Mucosa of rectum (tissue), 2 donors: ENCODE results near the gene PPFIA4.

Experiments
- H3K27ac ChIP-seq, 2 donors: one replicate each; pipeline ENCODE4 v1.7.0; 2013; ENCODE audit warnings: inconsistent platforms in 2 of 2, low read depth in 2 of 2, low read length in 2 of 2
- H3K27me3 ChIP-seq, 2 donors: one replicate each; pipeline ENCODE4 v1.7.0; 2013; ENCODE audit warnings: low read length in 2 of 2; ENCODE audit not compliant: control insufficient read depth in 2 of 2, insufficient read depth in 2 of 2
- H3K36me3 ChIP-seq, 2 donors: one replicate each; pipeline ENCODE4 v1.7.0; 2013; ENCODE audit warnings: low read length in 2 of 2; ENCODE audit not compliant: control insufficient read depth in 2 of 2, insufficient read depth in 2 of 2
- H3K4me1 ChIP-seq, 2 donors: one replicate each; pipeline ENCODE4 v1.7.0; 2013; ENCODE audit warnings: low read length in 2 of 2, mild to moderate bottlenecking in 1 of 2; ENCODE audit not compliant: control insufficient read depth in 2 of 2, insufficient read depth in 2 of 2
- H3K4me3 ChIP-seq, 2 donors: one replicate each; pipeline ENCODE4 v1.7.0; 2013; ENCODE audit warnings: low read length in 2 of 2
- H3K9ac ChIP-seq, 2 donors: one replicate each; pipeline ENCODE4 v1.7.0; 2013; ENCODE audit warnings: low read length in 2 of 2, low read depth in 1 of 2, mild to moderate bottlenecking in 1 of 2
- H3K9me3 ChIP-seq, 2 donors: one replicate each; pipeline ENCODE4 v1.7.0; 2013; ENCODE audit warnings: low read length in 2 of 2; ENCODE audit not compliant: control insufficient read depth in 2 of 2
- donor health status: healthy.
- donor health status: Normal muscosa, but diverticular disease.

The PPFIA4 gene

DNA sequence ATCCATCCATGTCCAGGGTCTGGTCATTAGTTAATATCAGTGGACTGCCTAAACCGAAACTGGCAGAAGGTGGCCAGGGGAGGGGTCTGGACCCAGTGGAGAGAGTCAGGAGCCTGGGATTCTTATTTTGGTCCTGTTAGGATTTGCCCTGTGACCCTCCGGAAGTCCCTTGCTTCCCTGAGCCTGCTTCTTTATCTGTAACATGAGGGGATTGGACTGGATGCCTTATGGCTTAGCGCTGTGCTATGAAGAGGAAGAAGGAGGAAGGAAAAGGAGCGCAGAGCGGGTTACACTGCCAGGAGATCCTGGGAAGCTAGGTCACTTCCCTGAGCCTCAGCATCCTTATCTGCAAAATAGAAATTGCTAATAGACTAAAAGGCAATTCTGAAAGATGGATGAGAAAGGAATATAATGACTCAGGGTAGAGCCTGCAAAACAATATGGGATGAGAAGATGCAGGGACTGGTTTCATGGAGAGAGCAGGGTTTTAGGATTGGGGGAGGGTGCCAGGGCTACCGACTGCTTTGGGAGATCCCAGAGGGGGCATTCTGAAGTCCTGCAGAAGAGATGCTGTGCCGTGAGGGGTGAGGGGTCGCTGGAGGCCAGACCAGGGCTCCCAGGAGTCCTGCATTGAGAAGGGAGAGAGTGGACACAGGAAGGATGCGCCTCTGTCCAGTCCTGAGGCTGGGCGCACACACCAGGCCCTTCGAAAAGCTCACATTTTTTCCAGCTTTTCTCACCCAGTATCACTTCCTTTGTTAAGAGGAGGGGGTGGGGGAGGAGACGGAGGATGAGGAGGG lies 100.8 kb downstream of the PPFIA4 start:
- Histone ChIP-seq H3K4me1 (peaks cover 12 to 13% of the 10 kb centered on the region in 2 donors), H3K27ac (no peak overlapping the region), H3K27me3 (peaks cover 17 to 22% of the 10 kb centered on the region in 2 donors), H3K9me3 (no peaks in the 10 kb centered on the region), H3K36me3 (no peaks in the 10 kb centered on the region), H3K9ac (no peak overlapping the region), H3K4me3 (no peak overlapping the region)

DNA sequence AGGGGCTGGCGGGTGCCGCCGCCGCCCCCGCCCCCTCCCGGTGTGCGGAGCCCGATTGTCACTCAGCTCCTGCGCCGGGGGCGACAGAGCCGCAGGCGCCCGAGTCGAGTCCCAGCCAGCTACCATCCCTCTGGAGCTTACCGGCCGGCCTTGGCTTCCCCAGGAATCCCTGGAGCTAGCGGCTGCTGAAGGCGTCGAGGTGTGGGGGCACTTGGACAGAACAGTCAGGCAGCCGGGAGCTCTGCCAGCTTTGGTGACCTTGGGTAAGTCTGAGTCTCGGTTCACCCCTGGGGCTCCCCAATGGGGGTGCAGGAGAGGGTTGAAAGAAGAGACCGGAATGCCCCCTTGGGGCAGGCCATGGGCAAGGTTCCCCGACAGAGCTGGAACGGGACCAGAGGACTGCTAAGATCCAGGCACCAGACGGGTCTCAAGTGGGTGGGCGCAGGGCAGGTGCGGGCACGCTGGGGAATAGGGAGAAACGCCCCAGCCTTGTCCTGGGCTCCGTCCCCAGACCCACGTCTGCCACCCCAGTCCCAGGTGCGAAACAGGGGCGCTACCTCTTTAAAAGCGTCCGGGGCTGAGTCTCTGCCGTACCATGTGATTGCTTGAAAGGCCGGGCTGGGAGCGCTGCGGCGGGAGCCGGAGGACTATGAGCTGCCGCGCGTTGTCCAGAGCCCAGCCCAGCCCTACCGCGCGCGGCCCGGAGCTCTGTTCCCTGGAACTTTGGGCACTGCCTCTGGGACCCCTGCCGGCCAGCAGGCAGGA lies 101.6 kb downstream of the PPFIA4 start, which contains the start of gene ADORA1:
Gene ADORA1 (plus strand): TSS at position 61 of the 765 bp plus-strand sequence. CDS start 1,116 bp downstream, outside the sequence.
- peak within 1 kb of the TSS in 1 of 2 donors; percentile 20 for H3K9ac ChIP-seq
- H3K27me3 ChIP-seq, result peaks cover 17 to 22% of the 10 kb centered on the region in 2 donors
- no peaks in the 10 kb centered on the region for H3K36me3 ChIP-seq
- H3K27ac ChIP-seq, result peak within 1 kb of the TSS in 1 of 2 donors; percentile 9
- no peaks in the 10 kb centered on the region for H3K9me3 ChIP-seq
- H3K4me1 ChIP-seq, result peaks cover 12 to 13% of the 10 kb centered on the region in 2 donors
- peak within 1 kb of the TSS; percentile 62 to 64 for H3K4me3 ChIP-seq

DNA sequence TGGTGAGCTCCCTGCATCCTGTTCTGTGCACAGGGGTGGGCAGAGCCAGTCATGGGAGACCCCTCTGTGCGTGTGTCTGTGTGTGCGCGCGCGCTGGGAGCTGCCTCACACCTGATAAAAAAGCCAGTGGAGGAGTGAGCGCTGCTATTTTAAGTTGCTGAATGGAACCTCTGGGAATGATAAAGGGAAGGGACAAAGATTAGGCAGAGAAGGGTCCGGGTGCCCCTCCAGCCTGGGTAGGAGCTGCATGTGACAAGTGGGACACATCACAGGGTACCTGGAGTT lies 102.1 kb downstream of the PPFIA4 start:
- Histone ChIP-seq H3K4me1 (peaks cover 12 to 13% of the 10 kb centered on the region in 2 donors), H3K4me3 (peak overlapping the region in 1 of 2 donors; percentile 31), H3K9me3 (no peaks in the 10 kb centered on the region), H3K27ac (no peak overlapping the region), H3K27me3 (peaks cover 17 to 22% of the 10 kb centered on the region in 2 donors), H3K36me3 (no peaks in the 10 kb centered on the region), H3K9ac (peak overlapping the region in 1 of 2 donors; percentile 20)
